ENCODE measurements around the gene PLCE1. TPM values are rescaled to one million over a fixed set of nuclear protein-coding genes. Genes with fewer than 3 reads are reported as not detected.

Gene PLCE1
- total and polyA plus RNA-seq, 10 of the 15 experiments (the other 5 are each of a cell fraction or from before 2014, with no cell fraction given), result under 0.01 to 1.2 (median 0.03) TPM

- WGBS (ENCODE audit: insufficient coverage, insufficient replicate concordance, low lambda C conversion rate, missing lambda C conversion rate), result 14% methylated on average over 3 of the region's 3 CpGs
- H3K27ac ChIP-seq (ENCODE audit: control insufficient read depth, insufficient read depth), result no peak overlapping the region
- in situ Hi-C loops (cut with MboI), result no loop called here
Observed at GRCh38 chr10:93977442-93977841, 16.3 kb upstream of the PLCE1 start.

More at GRCh38 chr10:93977442-93977841, 16.3 kb upstream of the PLCE1 start:
- TF ChIP-seq CTCF (IDR thresholded peaks at IDR 0.05 in 2 of 3, conservative IDR thresholded peaks at IDR 0.05 in 1 of 3; ENCODE audit: control insufficient read depth in 2 of 3, extremely low read depth in 1 of 3, insufficient read depth in 1 of 3, low read depth in 3 of 3, low read length in 3 of 3) (peak in 2 of 3 experiments; percentile 6 to 29; a peak in 1 of 6 replicates), MYB (IDR thresholded peaks at IDR 0.05; ENCODE audit: borderline replicate concordance, low read depth, low read length) (no peak)
- TF ChIP-seq, protein P1, sequence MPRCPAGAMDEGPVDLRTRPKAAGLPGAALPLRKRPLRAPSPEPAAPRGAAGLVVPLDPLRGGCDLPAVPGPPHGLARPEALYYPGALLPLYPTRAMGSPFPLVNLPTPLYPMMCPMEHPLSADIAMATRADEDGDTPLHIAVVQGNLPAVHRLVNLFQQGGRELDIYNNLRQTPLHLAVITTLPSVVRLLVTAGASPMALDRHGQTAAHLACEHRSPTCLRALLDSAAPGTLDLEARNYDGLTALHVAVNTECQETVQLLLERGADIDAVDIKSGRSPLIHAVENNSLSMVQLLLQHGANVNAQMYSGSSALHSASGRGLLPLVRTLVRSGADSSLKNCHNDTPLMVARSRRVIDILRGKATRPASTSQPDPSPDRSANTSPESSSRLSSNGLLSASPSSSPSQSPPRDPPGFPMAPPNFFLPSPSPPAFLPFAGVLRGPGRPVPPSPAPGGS (IDR thresholded peaks at IDR 0.05; ENCODE audit: borderline replicate concordance, insufficient read depth, low read depth, low read length, poor library complexity, severe bottlenecking), result peak; percentile 49
- H3K9me3 ChIP-seq (replicated peaks; ENCODE audit: control insufficient read depth, insufficient read depth, low read length), result no peaks in the 10 kb centered on the region
- ChIA-PET CTCF (no interaction called here), RAD21 (ENCODE audit: unreplicated experiment) (no interaction called here), POLR2A (no interaction called here), SMC1A (ENCODE audit: uncharacterized antibody, unreplicated experiment) (interaction anchor here (1.4 kb wide), 1 partner anchor 60 kb away, joined by 3 read pairs; no protein-coding TSS in a partner anchor)
- DNase-seq (ENCODE audit: low read depth, low spot score) (no peak), ATAC-seq (no peak), FAIRE-seq (no peak)
- H3K4me3 ChIP-seq, result no peak overlapping the region
- no peaks in the 10 kb centered on the region for H3K36me3 ChIP-seq (ENCODE audit: control insufficient read depth in 2 of 2, insufficient read depth in 2 of 2, low read length in 1 of 2)
- H3K4me2 ChIP-seq (ENCODE audit: control insufficient read depth, insufficient read depth), result no peak overlapping the region
- no peaks in the 10 kb centered on the region for H3K27me3 ChIP-seq (replicated peaks in 1 of 2; ENCODE audit: control insufficient read depth in 2 of 2, insufficient read depth in 2 of 2, low read length in 1 of 2)
- intact Hi-C loops (cut with micrococcal nuclease; ENCODE audit: unreplicated experiment), result no loop called here
- no TSS peak for BruUV-seq (replicated peaks)
- no peaks in the 10 kb centered on the region for H4K20me1 ChIP-seq (ENCODE audit: control insufficient read depth, insufficient read depth)
- no peaks in the 10 kb centered on the region for H3K79me2 ChIP-seq (ENCODE audit: control insufficient read depth, insufficient read depth, low read length)
- H3K4me1 ChIP-seq (ENCODE audit: control insufficient read depth, insufficient read depth, low read length), result no peaks in the 10 kb centered on the region
- no peak overlapping the region for H3K9ac ChIP-seq (ENCODE audit: control insufficient read depth, insufficient read depth, low read length)
- no peak overlapping the region for H2AFZ ChIP-seq (ENCODE audit: control insufficient read depth, low read depth, low read length)

Measured in GM12878 (cell line).